GM21825 (cell line): ENCODE data around the gene F9.

Source experiments
- ATAC-seq: cut with Tn5 transposase; IDR thresholded peaks from one replicate; pipeline ENCODE4 v1.9.1; 2021; ENCODE audit warnings: mild to moderate bottlenecking, moderate library complexity; ENCODE audit not compliant: unreplicated experiment

Gene F9

GRCh38 chrX:139596068-139596467 lies 65.5 kb downstream of the F9 start:
- ATAC-seq: no peak

- ATAC-seq: no peak
These were observed 69.6 kb downstream of the F9 start for GRCh38 chrX:139600105-139600504.
